Loucy (cell line): ENCODE measurements around the gene ANKS4B.
"Not testable (repeated sequence)": the region's sequence is repeated elsewhere in the genome, so short reads cannot be mapped to it uniquely, and the experiment has no call there.

ENCODE experiments used
- H2AFZ ChIP-seq: fragments of 200-600 bp; sonication (generic); 2 replicates; pipeline ENCODE4 v1.6.0; 2016; ENCODE audit warnings: antibody characterized with exemption, mild to moderate bottlenecking, low read length, moderate library complexity
- H3F3A ChIP-seq: fragments of 200-600 bp; 2 replicates; pipeline ENCODE4 v1.6.0; 2016; ENCODE audit warnings: antibody characterized with exemption, low read depth, mild to moderate bottlenecking
- H3K27me3 ChIP-seq: fragments of 200-600 bp; sonication (generic); 2 replicates; pipeline ENCODE4 v1.6.1; 2014; ENCODE audit warnings: low read length, mild to moderate bottlenecking; ENCODE audit not compliant: insufficient read depth, poor library complexity, severe bottlenecking
- H3K36me3 ChIP-seq: fragments of 200-600 bp; sonication (generic); 2 replicates; pipeline ENCODE4 v1.6.1; 2016; ENCODE audit warnings: low read length; ENCODE audit not compliant: insufficient read depth
- H3K4me1 ChIP-seq: fragments of 200-600 bp; sonication (generic); 2 replicates; pipeline ENCODE4 v1.5.1; 2014; ENCODE audit warnings: low read length, mild to moderate bottlenecking; ENCODE audit not compliant: insufficient read depth, poor library complexity, severe bottlenecking
- H3K4me2 ChIP-seq: fragments of 200-600 bp; sonication (generic); 2 replicates; pipeline ENCODE4 v1.6.0; 2014; ENCODE audit warnings: antibody characterized with exemption, low read length, low read depth, mild to moderate bottlenecking; ENCODE audit not compliant: poor library complexity, severe bottlenecking
- H3K4me3 ChIP-seq: fragments of 200-600 bp; sonication (generic); 2 replicates; pipeline ENCODE4 v1.5.1; 2014; ENCODE audit warnings: low read length, mild to moderate bottlenecking, mixed read lengths; ENCODE audit not compliant: poor library complexity, severe bottlenecking
- H3K79me2 ChIP-seq: fragments of 200-600 bp; sonication (generic); 2 replicates; pipeline ENCODE4 v1.6.1; 2014; ENCODE audit warnings: low read length; ENCODE audit not compliant: insufficient read depth
- H3K9ac ChIP-seq: fragments of 200-600 bp; sonication (generic); 2 replicates; pipeline ENCODE4 v1.6.0; 2014; ENCODE audit warnings: mild to moderate bottlenecking, low read depth, low read length, moderate library complexity; ENCODE audit not compliant: poor library complexity, severe bottlenecking
- H3K9me2 ChIP-seq: fragments of 200-600 bp; sonication (generic); replicated peaks from 2 replicates; pipeline ENCODE4 v1.6.1; 2016; ENCODE audit warnings: low read depth, low read length, mixed read lengths
- H3K9me3 ChIP-seq: fragments of 200-600 bp; sonication (generic); 2 replicates; pipeline ENCODE4 v1.6.1; 2014; ENCODE audit warnings: mild to moderate bottlenecking, antibody characterized with exemption, low read length, low read depth; ENCODE audit not compliant: insufficient read depth
- H4K20me1 ChIP-seq: fragments of 200-600 bp; sonication (generic); 2 replicates; pipeline ENCODE4 v1.6.0; 2014; ENCODE audit warnings: antibody characterized with exemption, low read length, mild to moderate bottlenecking; ENCODE audit not compliant: insufficient read depth, poor library complexity, severe bottlenecking
- CTCF ChIP-seq: fragments of 200-600 bp; sonication (generic); conservative IDR thresholded peaks from 2 replicates; pipeline ENCODE4 v1.5.1; 2014; ENCODE audit warnings: mild to moderate bottlenecking, antibody characterized with exemption, low read length
- EZH2phosphoT487 ChIP-seq: fragments of 200-600 bp; IDR thresholded peaks from 2 replicates; pipeline ENCODE4 v1.6.1; 2018; ENCODE audit warnings: antibody characterized with exemption, mild to moderate bottlenecking, moderate library complexity, borderline replicate concordance

The ANKS4B gene

GRCh38 chr16:21283521-21284289 lies 50.2 kb downstream of the ANKS4B start:
- Histone ChIP-seq H3K9me3 (no peaks in the 10 kb centered on the region), H2AFZ (peak overlapping the region; percentile 94; the same call in 1 of the 2 replicates), H4K20me1 (no peaks in the 10 kb centered on the region), H3K4me3 (peak overlapping the region; percentile 69), H3K9me2 (no peaks in the 10 kb centered on the region), H3K36me3 (no peaks in the 10 kb centered on the region), H3K79me2 (no peaks in the 10 kb centered on the region), H3F3A (no peaks in the 10 kb centered on the region), H3K27me3 (peaks cover 10% of the 10 kb centered on the region), H3K9ac (peak overlapping the region; percentile 51), H3K4me2 (peak overlapping the region; percentile 80), H3K4me1 (no peaks in the 10 kb centered on the region)
- TF ChIP-seq EZH2phosphoT487 (no peak), CTCF (peak; percentile 48)

GRCh38 chr16:21284414-21284813 lies 50.9 kb downstream of the ANKS4B start:
- H3K79me2 ChIP-seq, result no peaks in the 10 kb centered on the region
- H3K27me3 ChIP-seq, result peaks cover 10% of the 10 kb centered on the region
- H3K9ac ChIP-seq, result no peak overlapping the region
- H3F3A ChIP-seq, result no peaks in the 10 kb centered on the region
- H3K4me2 ChIP-seq, result peak overlapping the region; percentile 80
- TF ChIP-seq CTCF (no peak), EZH2phosphoT487 (no peak)
- no peak overlapping the region for H3K4me3 ChIP-seq
- no peaks in the 10 kb centered on the region for H3K9me2 ChIP-seq
- H3K4me1 ChIP-seq, result no peaks in the 10 kb centered on the region
- H2AFZ ChIP-seq, result no peak overlapping the region
- H3K36me3 ChIP-seq, result no peaks in the 10 kb centered on the region
- H3K9me3 ChIP-seq, result no peaks in the 10 kb centered on the region
- no peaks in the 10 kb centered on the region for H4K20me1 ChIP-seq

- Histone ChIP-seq H3K4me2 (no peak overlapping the region), H3K9me2 (no peaks in the 10 kb centered on the region), H3K9ac (no peak overlapping the region), H3F3A (no peaks in the 10 kb centered on the region), H4K20me1 (no peaks in the 10 kb centered on the region), H3K36me3 (no peaks in the 10 kb centered on the region), H2AFZ (no peak overlapping the region), H3K4me1 (no peaks in the 10 kb centered on the region), H3K4me3 (no peak overlapping the region), H3K79me2 (no peaks in the 10 kb centered on the region), H3K27me3 (peaks cover 10% of the 10 kb centered on the region), H3K9me3 (no peaks in the 10 kb centered on the region)
- no peak for TF ChIP-seq EZH2phosphoT487
- no peak for TF ChIP-seq CTCF
Observed at GRCh38 chr16:21285314-21285713, 51.8 kb downstream of the ANKS4B start.

GRCh38 chr16:21289789-21290188 lies 56.3 kb downstream of the ANKS4B start:
- not testable (repeated sequence) for H2AFZ ChIP-seq, H3K4me1 ChIP-seq, H3K4me2 ChIP-seq, H4K20me1 ChIP-seq, H3K79me2 ChIP-seq, H3K9me2 ChIP-seq, H3K9ac ChIP-seq, H3K4me3 ChIP-seq, H3F3A ChIP-seq, H3K9me3 ChIP-seq, H3K36me3 ChIP-seq
- H3K27me3 ChIP-seq, result peaks cover 27% of the 10 kb centered on the region
